ENCODE data around the gene SLC46A2.

DNA sequence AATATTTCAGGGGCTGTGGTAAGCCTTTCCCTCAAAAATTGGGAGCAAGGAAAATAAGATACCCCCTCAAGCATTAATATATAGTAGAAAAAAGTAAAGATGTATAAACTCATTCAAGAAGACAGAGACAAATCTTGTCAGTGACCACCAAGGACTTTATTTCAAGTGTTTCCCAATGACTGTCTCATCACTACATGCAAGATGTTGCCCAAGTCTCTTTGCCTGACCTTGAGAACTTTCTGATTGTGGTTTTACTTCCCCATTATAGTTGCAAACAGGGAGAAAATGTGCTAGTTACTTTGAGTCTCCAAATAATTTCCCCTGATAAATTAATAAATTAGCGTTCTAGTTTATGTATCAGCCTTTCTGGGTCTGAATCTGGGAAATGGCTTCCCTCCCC is 4.0 kb upstream of the SLC46A2 start:
- TF ChIP-seq, protein P1, sequence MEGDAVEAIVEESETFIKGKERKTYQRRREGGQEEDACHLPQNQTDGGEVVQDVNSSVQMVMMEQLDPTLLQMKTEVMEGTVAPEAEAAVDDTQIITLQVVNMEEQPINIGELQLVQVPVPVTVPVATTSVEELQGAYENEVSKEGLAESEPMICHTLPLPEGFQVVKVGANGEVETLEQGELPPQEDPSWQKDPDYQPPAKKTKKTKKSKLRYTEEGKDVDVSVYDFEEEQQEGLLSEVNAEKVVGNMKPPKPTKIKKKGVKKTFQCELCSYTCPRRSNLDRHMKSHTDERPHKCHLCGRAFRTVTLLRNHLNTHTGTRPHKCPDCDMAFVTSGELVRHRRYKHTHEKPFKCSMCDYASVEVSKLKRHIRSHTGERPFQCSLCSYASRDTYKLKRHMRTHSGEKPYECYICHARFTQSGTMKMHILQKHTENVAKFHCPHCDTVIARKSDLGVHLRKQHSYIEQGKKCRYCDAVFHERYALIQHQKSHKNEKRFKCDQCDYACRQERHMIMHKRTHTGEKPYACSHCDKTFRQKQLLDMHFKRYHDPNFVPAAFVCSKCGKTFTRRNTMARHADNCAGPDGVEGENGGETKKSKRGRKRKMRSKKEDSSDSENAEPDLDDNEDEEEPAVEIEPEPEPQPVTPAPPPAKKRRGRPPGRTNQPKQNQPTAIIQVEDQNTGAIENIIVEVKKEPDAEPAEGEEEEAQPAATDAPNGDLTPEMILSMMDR (IDR thresholded peaks at IDR 0.05): no peak
- no peak for TF ChIP-seq POLR2A (IDR thresholded peaks at IDR 0.05)
